ENCODE measurements around the gene CERS1. TPM values are rescaled to one million over a fixed set of nuclear protein-coding genes. Genes with fewer than 3 reads are reported as not detected.

CERS1 gene
- total RNA-seq, 1 donor, result 1.3 TPM

- DNase-seq (ENCODE audit: low read depth), result no peak
- TF ChIP-seq, protein P1, sequence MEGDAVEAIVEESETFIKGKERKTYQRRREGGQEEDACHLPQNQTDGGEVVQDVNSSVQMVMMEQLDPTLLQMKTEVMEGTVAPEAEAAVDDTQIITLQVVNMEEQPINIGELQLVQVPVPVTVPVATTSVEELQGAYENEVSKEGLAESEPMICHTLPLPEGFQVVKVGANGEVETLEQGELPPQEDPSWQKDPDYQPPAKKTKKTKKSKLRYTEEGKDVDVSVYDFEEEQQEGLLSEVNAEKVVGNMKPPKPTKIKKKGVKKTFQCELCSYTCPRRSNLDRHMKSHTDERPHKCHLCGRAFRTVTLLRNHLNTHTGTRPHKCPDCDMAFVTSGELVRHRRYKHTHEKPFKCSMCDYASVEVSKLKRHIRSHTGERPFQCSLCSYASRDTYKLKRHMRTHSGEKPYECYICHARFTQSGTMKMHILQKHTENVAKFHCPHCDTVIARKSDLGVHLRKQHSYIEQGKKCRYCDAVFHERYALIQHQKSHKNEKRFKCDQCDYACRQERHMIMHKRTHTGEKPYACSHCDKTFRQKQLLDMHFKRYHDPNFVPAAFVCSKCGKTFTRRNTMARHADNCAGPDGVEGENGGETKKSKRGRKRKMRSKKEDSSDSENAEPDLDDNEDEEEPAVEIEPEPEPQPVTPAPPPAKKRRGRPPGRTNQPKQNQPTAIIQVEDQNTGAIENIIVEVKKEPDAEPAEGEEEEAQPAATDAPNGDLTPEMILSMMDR (IDR thresholded peaks at IDR 0.05; ENCODE audit: insufficient read depth, low read depth, low read length), result no peak
- no peak overlapping the region for H3K4me3 ChIP-seq (ENCODE audit: low read depth, low read length)
Observed at GRCh38 chr19:18928018-18928805, 32.3 kb upstream of the CERS1 start.

DNA sequence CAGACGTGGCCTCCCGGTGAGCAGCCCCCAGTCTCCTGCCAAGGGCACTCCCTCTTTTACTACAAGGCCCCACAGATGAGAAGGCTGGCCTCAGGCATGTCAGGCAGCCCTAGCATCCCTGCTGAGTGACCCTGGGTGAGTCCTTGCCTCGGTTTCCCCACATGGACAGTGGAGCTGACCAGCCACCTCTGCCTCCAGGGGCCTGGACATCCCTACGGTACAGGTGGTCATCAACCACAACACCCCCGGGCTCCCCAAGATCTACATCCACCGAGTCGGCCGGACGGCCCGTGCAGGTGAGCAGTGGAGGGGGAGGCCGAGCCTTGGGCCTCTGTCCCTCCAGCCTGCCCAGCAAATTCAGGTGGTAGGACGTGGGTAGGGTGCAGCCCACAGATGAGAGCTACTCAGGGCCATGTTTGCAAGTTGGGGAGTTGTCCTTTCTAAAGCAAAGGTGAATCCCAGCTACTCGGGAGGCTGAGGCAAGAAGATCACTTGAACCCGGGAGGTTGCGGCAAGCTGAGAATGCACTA lies 28.8 kb upstream of the CERS1 start:
- no peak overlapping the region for H3K4me3 ChIP-seq (ENCODE audit: low read depth, low read length)
- TF ChIP-seq, protein P1 (IDR thresholded peaks at IDR 0.05; ENCODE audit: insufficient read depth, low read depth, low read length), result no peak
- no peak for DNase-seq (ENCODE audit: low read depth)

DNA sequence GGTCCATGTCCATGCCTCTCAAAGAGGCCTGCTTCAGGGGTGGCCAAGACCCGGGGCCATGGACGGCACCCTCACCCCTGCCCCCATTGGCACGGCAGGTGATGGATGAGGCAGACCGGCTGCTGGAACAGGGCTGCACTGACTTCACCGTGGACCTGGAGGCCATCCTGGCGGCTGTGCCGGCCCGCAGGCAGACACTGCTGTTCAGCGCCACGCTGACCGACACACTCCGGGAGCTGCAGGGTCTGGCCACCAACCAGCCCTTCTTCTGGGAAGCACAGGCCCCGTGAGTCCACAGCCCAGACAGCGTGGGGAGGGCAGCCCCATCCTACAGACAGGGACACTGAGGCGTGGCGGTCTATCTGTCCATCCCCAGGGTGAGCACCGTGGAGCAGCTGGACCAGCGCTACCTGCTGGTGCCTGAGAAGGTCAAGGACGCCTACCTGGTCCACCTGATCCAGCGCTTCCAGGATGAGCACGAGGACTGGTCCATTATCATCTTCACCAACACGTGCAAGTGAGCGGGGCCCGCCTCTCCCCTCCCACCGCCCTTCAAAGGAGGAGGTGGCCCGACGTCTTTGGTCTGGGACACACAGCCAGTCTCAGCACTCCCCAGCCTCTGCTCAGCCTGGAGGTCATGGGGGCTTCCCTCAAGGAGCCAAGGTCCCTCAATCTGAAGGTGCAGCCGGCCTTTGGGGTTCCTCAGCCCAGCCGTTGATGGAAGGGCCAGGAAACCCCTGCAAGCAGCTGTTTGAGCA lies 26.4 kb upstream of the CERS1 start:
- TF ChIP-seq, protein P1 (IDR thresholded peaks at IDR 0.05; ENCODE audit: insufficient read depth, low read depth, low read length), result no peak
- no peak overlapping the region for H3K4me3 ChIP-seq (ENCODE audit: low read depth, low read length)
- no peak for DNase-seq (ENCODE audit: low read depth)

DNA sequence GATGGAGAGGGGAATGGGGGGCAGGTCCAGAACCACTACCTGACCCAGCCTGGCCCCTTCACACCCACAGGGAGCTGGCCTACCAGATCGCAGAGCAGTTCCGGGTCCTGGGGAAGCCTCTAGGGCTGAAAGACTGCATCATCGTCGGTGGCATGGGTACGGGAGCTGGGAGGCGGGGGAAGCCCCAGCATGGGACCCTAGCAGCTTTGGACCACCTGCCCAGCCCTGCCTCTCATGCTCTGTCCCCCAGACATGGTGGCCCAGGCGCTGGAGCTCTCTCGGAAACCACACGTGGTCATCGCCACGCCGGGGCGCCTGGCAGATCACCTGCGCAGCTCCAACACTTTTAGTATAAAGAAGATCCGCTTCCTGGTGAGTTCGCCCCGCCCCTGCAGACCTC lies 25.6 kb upstream of the CERS1 start:
- TF ChIP-seq, protein P1 (IDR thresholded peaks at IDR 0.05; ENCODE audit: insufficient read depth, low read depth, low read length), result no peak
- DNase-seq (ENCODE audit: low read depth), result no peak

GRCh38 chr19:18920400-18920799 lies 24.4 kb upstream of the CERS1 start:
- no peak for DNase-seq (ENCODE audit: low read depth)
- peak overlapping the region; percentile 95 for H3K4me3 ChIP-seq (ENCODE audit: low read depth, low read length)
- TF ChIP-seq, protein P1 (IDR thresholded peaks at IDR 0.05; ENCODE audit: insufficient read depth, low read depth, low read length), result no peak

More for the DNA sequence above, 25.6 kb upstream of the CERS1 start:
- H3K4me3 ChIP-seq (ENCODE audit: low read depth, low read length), result no peak overlapping the region

GRCh38 chr19:18919900-18920214 lies 23.9 kb upstream of the CERS1 start:
- no peak for DNase-seq (ENCODE audit: low read depth)
- TF ChIP-seq, protein P1 (IDR thresholded peaks at IDR 0.05; ENCODE audit: insufficient read depth, low read depth, low read length), result no peak
- H3K4me3 ChIP-seq (ENCODE audit: low read depth, low read length), result peak overlapping the region; percentile 95
